Neural crest cell (in vitro differentiated cells): ENCODE results near the gene NRXN3. TPM values are rescaled to one million over a fixed set of nuclear protein-coding genes. Genes with fewer than 3 reads are reported as not detected.

Experiments
- DNase-seq: peaks from one replicate; pipeline ENCODE4 v3.0.0; 2021; ENCODE audit warnings: low read depth, mixed read lengths, low spot score
- H3K27ac Mint-ChIP-seq: one replicate; pipeline ENCODE4 v1.8.0; 2021; ENCODE audit warnings: mild to moderate bottlenecking, mixed read lengths; ENCODE audit not compliant: unreplicated experiment
- H3K27me3 Mint-ChIP-seq: 2 replicates; pipeline ENCODE4 v1.8.0; 2021; ENCODE audit warnings: low read depth, mild to moderate bottlenecking, mixed read lengths
- H3K36me3 Mint-ChIP-seq: 2 replicates; pipeline ENCODE4 v1.8.0; 2021; ENCODE audit warnings: low read depth, mild to moderate bottlenecking, mixed read lengths
- H3K4me1 Mint-ChIP-seq: 2 replicates; pipeline ENCODE4 v1.8.0; 2021; ENCODE audit warnings: mixed read lengths
- H3K4me3 Mint-ChIP-seq: one replicate; pipeline ENCODE4 v1.8.0; 2021; ENCODE audit warnings: mild to moderate bottlenecking, mixed read lengths
- H3K9me3 Mint-ChIP-seq: 2 replicates; pipeline ENCODE4 v1.8.0; 2021; ENCODE audit warnings: mixed read lengths
- total RNA-seq: library from RNA; stranded (reverse); gene quantifications from 2 replicates; pipeline ENCODE4 v1.2.1, GENCODE V29; 2021
- TF ChIP-seq, protein P1 (sequence below): fragments of 200-600 bp; sonication (generic); conservative IDR thresholded peaks from 2 replicates; pipeline ENCODE4 v1.5.0; 2021; ENCODE audit warnings: antibody characterized with exemption, mild to moderate bottlenecking

The NRXN3 gene
- total RNA-seq, 1 donor from 2014 or later: 2.5 TPM

GRCh38 chr14:78498062-78498595, 328.0 kb downstream of the NRXN3 start:
- Mint-ChIP-seq H3K4me1 (no peaks in the 10 kb centered on the region), H3K9me3 (no peaks in the 10 kb centered on the region), H3K27ac (no peak overlapping the region), H3K27me3 (peaks cover 58% of the 10 kb centered on the region), H3K36me3 (no peaks in the 10 kb centered on the region), H3K4me3 (no peak overlapping the region)
- TF ChIP-seq, protein P1, sequence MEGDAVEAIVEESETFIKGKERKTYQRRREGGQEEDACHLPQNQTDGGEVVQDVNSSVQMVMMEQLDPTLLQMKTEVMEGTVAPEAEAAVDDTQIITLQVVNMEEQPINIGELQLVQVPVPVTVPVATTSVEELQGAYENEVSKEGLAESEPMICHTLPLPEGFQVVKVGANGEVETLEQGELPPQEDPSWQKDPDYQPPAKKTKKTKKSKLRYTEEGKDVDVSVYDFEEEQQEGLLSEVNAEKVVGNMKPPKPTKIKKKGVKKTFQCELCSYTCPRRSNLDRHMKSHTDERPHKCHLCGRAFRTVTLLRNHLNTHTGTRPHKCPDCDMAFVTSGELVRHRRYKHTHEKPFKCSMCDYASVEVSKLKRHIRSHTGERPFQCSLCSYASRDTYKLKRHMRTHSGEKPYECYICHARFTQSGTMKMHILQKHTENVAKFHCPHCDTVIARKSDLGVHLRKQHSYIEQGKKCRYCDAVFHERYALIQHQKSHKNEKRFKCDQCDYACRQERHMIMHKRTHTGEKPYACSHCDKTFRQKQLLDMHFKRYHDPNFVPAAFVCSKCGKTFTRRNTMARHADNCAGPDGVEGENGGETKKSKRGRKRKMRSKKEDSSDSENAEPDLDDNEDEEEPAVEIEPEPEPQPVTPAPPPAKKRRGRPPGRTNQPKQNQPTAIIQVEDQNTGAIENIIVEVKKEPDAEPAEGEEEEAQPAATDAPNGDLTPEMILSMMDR: no peak
- no peak for DNase-seq

DNA sequence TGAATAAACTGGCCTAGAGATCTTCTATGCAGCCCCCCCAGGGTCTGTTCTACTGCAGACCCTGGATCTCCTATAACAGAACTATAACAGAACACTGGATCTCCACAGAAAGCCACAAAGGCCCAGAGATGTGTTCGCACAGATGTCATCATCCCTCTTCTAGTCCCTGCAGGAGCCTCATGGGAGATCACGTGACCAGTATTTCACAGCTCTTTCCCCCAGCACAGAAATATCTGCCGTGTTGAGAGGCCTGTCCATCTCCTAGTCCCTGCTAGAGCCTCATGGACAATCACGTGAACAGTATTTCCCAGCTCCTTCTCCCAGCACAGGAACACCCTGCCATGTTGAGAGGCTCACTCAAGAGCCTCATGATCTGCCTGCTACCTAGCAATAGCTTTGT, 331.7 kb downstream of the NRXN3 start:
- no peaks in the 10 kb centered on the region for H3K36me3 Mint-ChIP-seq
- H3K27ac Mint-ChIP-seq: no peak overlapping the region
- no peaks in the 10 kb centered on the region for H3K9me3 Mint-ChIP-seq
- H3K4me3 Mint-ChIP-seq: no peak overlapping the region
- TF ChIP-seq, protein P1: no peak
- H3K4me1 Mint-ChIP-seq: no peaks in the 10 kb centered on the region
- H3K27me3 Mint-ChIP-seq: peaks cover 39% of the 10 kb centered on the region
- no peak for DNase-seq

GRCh38 chr14:78508023-78508422, 337.9 kb downstream of the NRXN3 start:
- TF ChIP-seq, protein P1: no peak
- no peaks in the 10 kb centered on the region for H3K36me3 Mint-ChIP-seq
- no peaks in the 10 kb centered on the region for H3K4me1 Mint-ChIP-seq
- H3K9me3 Mint-ChIP-seq: no peaks in the 10 kb centered on the region
- no peak for DNase-seq
- H3K27me3 Mint-ChIP-seq: peaks cover 36% of the 10 kb centered on the region
- H3K27ac Mint-ChIP-seq: no peak overlapping the region
- no peak overlapping the region for H3K4me3 Mint-ChIP-seq

DNA sequence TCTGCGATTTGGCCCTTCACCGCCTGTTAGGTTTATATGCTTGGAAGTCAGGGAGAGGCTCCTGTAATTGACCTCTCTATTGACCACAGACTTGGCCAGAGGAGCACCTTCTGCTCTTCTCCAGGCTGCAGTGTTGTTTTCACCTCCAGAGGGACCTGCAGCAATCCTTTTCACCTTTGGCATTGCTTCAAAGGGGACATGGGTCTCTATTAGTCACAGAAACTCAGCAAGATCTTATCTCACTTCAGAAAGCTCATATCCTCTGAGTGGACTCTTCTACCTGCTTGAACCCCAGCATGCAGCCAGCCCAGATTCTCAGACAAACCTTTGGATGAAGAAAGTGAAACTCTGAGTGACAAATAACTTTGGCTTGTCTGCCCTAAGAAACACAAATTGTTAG, 339.3 kb downstream of the NRXN3 start:
- DNase-seq: no peak
- Mint-ChIP-seq H3K4me3 (no peak overlapping the region), H3K27me3 (peaks cover 47% of the 10 kb centered on the region), H3K9me3 (no peaks in the 10 kb centered on the region), H3K4me1 (no peaks in the 10 kb centered on the region), H3K36me3 (no peaks in the 10 kb centered on the region), H3K27ac (no peak overlapping the region)
- TF ChIP-seq, protein P1: no peak

DNA sequence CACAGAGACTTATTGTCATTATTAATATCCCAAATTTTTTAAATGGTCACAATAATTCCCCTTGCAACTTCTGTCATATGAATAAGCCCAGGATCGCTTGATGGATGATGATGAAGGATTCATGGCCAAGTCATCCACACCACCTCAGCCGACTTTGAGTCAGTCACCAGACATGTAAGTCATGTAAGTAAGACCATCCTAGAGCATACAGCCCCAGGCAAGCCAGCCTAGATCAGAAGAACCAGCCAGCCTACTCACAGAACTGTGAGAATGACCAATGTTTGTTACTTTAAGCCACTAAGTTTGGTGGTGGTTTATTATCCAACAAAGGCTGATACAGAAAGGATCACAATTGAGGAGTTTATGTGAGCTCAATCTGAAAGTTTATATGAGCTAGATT, 341.8 kb downstream of the NRXN3 start:
- peaks cover 58% of the 10 kb centered on the region for H3K27me3 Mint-ChIP-seq
- no peaks in the 10 kb centered on the region for H3K9me3 Mint-ChIP-seq
- no peak overlapping the region for H3K27ac Mint-ChIP-seq
- no peak for DNase-seq
- TF ChIP-seq, protein P1: no peak
- H3K4me3 Mint-ChIP-seq: no peak overlapping the region
- no peaks in the 10 kb centered on the region for H3K4me1 Mint-ChIP-seq
- H3K36me3 Mint-ChIP-seq: no peaks in the 10 kb centered on the region
